ENCODE measurements around the gene RGS13. TPM values are rescaled to one million over a fixed set of nuclear protein-coding genes. Genes with fewer than 3 reads are reported as not detected.

The RGS13 gene
- total RNA-seq, 3 donors from 2014 or later: 0.43 to 1.3 (median 0.96) TPM

DNA sequence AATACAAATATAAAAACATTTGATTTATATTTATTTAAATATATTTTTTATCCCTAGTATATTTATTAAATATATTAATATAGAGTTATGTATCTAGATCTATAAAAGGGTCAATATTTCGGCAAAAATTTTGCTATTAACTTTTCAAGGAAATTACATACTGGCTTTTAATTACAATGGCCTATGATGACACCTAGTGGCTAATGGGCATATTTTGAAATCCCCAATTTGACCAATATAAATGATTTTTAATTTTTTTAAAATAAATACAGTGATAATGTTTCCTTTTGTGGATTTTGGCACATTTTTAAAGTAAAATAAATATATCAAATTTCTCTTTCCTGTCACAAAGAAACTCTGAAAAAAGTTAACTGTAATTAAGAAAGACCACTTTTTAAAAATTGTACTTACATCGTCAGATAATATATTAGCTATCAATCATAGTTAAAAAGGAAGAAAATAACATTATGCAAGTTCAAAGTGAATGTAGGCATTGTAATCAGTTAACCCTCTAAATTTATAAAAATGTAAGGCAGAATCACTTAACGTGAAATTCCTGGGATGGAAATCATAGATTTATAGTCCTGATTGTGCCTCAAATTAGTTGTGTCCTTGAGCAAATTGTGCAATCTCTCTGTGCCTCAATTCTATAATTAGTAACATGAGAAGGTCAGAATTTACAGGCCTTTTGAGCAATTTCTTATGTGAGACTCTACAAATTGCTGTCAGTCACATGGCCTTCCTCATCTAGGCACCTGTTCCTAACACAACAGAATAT lies 25.6 kb upstream of the RGS13 start:
- no peak for ATAC-seq
- intact Hi-C loops (cut with DNase I, micrococcal nuclease): loop anchor here in 1 of 2 donors (5.0 kb wide), 1 partner anchor 138 kb away; no protein-coding TSS in a partner anchor
- TF ChIP-seq, protein P1, sequence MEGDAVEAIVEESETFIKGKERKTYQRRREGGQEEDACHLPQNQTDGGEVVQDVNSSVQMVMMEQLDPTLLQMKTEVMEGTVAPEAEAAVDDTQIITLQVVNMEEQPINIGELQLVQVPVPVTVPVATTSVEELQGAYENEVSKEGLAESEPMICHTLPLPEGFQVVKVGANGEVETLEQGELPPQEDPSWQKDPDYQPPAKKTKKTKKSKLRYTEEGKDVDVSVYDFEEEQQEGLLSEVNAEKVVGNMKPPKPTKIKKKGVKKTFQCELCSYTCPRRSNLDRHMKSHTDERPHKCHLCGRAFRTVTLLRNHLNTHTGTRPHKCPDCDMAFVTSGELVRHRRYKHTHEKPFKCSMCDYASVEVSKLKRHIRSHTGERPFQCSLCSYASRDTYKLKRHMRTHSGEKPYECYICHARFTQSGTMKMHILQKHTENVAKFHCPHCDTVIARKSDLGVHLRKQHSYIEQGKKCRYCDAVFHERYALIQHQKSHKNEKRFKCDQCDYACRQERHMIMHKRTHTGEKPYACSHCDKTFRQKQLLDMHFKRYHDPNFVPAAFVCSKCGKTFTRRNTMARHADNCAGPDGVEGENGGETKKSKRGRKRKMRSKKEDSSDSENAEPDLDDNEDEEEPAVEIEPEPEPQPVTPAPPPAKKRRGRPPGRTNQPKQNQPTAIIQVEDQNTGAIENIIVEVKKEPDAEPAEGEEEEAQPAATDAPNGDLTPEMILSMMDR (IDR thresholded peaks at IDR 0.05): no peak
- peak in 1 of 3 donors; percentile 10 for DNase-seq
- no peaks in the 10 kb centered on the region for H3K9me3 ChIP-seq
- no peak overlapping the region for H3K4me3 ChIP-seq
- H3K36me3 ChIP-seq (ENCODE audit: low read depth): no peaks in the 10 kb centered on the region
- H3K4me1 ChIP-seq (ENCODE audit: low read depth): no peaks in the 10 kb centered on the region

DNA sequence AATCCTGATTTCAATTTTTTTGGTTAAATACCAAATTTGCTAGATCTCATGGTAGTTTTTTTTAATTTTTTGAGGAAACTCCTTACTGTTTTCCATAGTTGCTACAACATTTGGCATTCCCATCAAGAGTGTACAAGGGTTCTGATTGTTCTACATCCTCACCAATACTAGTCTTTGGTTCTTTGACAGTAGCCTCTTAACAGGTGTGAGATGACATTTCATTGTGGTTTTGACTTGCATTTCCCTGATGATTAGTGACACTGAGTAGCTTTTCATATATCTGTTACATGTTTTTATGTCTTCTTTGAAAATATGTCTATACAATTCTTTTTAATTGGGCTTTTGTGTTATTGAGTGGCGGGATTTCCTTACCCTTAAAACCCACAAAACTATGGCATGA lies 20.9 kb upstream of the RGS13 start:
- TF ChIP-seq, protein P1 (IDR thresholded peaks at IDR 0.05): no peak
- intact Hi-C loops (cut with DNase I, micrococcal nuclease): no loop called here
- DNase-seq: no peak
- ATAC-seq: no peak
- H3K9me3 ChIP-seq: no peaks in the 10 kb centered on the region
- no peaks in the 10 kb centered on the region for H3K36me3 ChIP-seq (ENCODE audit: low read depth)
- no peaks in the 10 kb centered on the region for H3K4me1 ChIP-seq (ENCODE audit: low read depth)
- no peak overlapping the region for H3K4me3 ChIP-seq

DNA sequence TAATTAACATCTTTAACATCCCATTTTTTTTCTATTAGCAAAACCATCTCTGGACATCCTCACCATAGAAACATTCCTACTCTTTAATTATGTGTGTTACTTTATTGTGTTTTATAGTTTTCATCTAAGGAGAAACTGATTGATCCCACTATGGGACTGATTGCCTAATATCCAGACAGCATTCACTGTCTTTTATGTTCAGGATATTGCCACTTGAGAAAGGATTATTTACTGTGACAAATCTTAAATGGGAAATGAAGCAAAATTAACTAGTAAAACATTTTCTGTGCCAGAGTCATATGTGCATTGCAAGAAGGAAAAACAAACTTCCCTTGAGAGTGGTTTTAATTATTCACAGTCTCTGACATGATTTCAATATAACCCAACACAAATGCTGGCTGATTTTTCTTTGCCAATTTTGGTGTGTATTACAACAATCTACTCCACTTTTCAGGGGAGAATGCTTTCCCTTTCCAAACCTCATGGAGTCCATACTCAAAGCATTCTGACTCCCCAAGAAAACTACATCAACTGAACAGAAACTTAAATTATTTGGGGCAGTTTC lies 15.8 kb upstream of the RGS13 start:
- H3K9me3 ChIP-seq: no peaks in the 10 kb centered on the region
- H3K4me1 ChIP-seq (ENCODE audit: low read depth): no peaks in the 10 kb centered on the region
- no peak for DNase-seq
- no peak for ATAC-seq
- intact Hi-C loops (cut with DNase I, micrococcal nuclease): no loop called here
- no peaks in the 10 kb centered on the region for H3K36me3 ChIP-seq (ENCODE audit: low read depth)
- TF ChIP-seq, protein P1 (IDR thresholded peaks at IDR 0.05): no peak
- H3K4me3 ChIP-seq: no peak overlapping the region

DNA sequence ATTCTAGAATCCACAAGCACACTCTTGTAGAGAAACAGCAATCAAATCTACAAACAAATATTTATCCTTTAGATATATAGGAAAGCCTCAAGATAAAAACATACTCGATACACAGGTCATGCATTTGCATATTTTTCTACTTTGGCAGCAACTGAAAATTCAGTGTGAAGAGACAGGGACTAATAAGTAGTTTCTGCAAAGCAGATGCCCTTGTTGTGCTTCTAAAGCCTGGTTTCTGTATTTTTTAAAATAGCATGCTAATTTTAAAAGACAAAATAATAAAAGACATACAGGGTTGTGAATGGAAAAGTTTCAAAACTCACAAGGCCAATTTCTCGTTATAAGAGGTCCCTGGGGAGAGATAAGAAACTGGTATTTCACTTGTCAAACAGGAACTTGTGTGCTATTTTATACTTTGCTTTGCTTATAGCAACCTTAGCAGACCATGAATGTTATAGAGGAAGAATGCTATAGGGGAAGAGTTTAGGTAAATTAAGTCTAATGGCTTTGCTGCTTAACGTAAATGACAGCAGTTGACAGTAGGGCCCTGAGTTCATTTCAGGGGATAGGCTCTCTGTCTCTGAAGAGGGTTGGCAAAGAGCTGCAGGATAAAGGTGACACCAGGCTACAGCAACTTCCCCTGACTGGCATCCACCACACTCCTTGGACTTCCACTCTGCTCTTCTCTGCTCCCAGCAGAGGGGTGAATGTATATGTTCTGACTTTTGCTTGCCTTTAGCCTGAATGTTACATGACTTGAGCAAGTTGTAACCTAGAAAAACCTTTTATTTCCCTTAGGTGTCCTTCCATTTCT lies 9.4 kb upstream of the RGS13 start:
- TF ChIP-seq, protein P1 (IDR thresholded peaks at IDR 0.05): no peak
- Histone ChIP-seq H3K4me3 (no peak overlapping the region), H3K36me3 (ENCODE audit: low read depth) (no peaks in the 10 kb centered on the region), H3K4me1 (ENCODE audit: low read depth) (no peaks in the 10 kb centered on the region), H3K9me3 (no peaks in the 10 kb centered on the region)
- intact Hi-C loops (cut with DNase I, micrococcal nuclease): no loop called here
- no peak for ATAC-seq
- no peak for DNase-seq

DNA sequence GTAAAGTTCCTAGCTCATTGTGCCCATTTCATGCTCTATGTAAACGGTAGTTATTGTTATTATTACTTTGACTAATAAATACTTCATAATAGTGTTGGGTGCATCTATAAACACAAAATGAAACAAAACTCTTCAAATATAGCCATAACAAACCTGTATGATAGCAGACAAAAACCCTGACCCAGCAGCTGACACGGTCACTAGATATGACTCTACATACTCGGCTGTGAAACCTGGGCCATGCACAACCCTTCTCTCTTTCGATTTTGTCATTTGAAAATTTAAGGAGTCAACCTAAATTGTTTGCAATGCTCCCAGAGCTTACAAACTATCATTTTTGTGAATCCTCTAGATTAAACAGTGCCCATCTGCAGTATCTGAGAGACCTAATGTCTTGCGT lies 8.0 kb upstream of the RGS13 start:
- TF ChIP-seq, protein P1 (IDR thresholded peaks at IDR 0.05): no peak
- Histone ChIP-seq H3K36me3 (ENCODE audit: low read depth) (no peaks in the 10 kb centered on the region), H3K9me3 (no peaks in the 10 kb centered on the region), H3K4me1 (ENCODE audit: low read depth) (no peaks in the 10 kb centered on the region), H3K4me3 (no peak overlapping the region)
- intact Hi-C loops (cut with DNase I, micrococcal nuclease): no loop called here
- ATAC-seq (no peak), DNase-seq (no peak)

All from mucosa of descending colon (tissue), 3 donors.